IPS-15b (cell line): ENCODE measurements around the gene CCNY.

Experiments used
- H3K27me3 ChIP-seq: one replicate; pipeline ENCODE4 v1.6.1; 2013; ENCODE audit warnings: low read length; ENCODE audit not compliant: control insufficient read depth, insufficient read depth
- H3K36me3 ChIP-seq: one replicate; pipeline ENCODE4 v1.6.1; 2013; ENCODE audit warnings: low read length; ENCODE audit not compliant: control insufficient read depth, insufficient read depth
- H3K4me1 ChIP-seq: one replicate; pipeline ENCODE4 v1.6.1; 2013; ENCODE audit warnings: mild to moderate bottlenecking, low read length; ENCODE audit not compliant: control insufficient read depth, insufficient read depth
- H3K4me3 ChIP-seq: one replicate; pipeline ENCODE4 v1.5.1; 2013; ENCODE audit warnings: low read depth, low read length
- H3K9ac ChIP-seq: one replicate; pipeline ENCODE4 v1.6.1; 2013; ENCODE audit warnings: low read depth, mild to moderate bottlenecking, low read length
- H3K9me3 ChIP-seq: one replicate; pipeline ENCODE4 v1.6.1; 2013; ENCODE audit warnings: mild to moderate bottlenecking, low read length; ENCODE audit not compliant: control insufficient read depth, insufficient read depth

CCNY gene

GRCh38 chr10:35540296-35541164 lies 204.2 kb downstream of the CCNY start:
- Histone ChIP-seq H3K36me3 (peaks cover 3% of the 10 kb centered on the region), H3K9me3 (no peaks in the 10 kb centered on the region), H3K4me1 (peaks cover 2% of the 10 kb centered on the region), H3K4me3 (no peak overlapping the region), H3K9ac (no peak overlapping the region), H3K27me3 (no peaks in the 10 kb centered on the region)

DNA sequence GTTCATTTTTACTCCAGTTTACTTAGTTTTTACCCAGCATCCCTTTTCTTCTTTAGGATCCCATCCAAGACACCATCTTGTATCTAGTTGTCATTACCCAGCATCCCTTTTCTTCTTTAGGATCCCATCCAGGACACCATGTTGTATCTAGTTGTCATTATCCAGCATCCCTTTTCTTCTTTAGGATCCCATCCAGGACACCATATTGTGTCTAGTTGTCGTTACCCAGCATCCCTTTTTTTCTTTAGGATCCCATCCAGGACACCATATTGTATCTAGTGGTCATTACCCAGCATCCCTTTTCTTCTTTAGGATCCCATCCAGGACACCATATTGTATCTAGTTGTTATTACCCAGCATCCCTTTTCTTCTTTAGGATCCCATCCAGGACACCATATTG lies 205.4 kb downstream of the CCNY start:
- Histone ChIP-seq H3K4me1 (peaks cover 2% of the 10 kb centered on the region), H3K9ac (no peak overlapping the region), H3K27me3 (no peaks in the 10 kb centered on the region), H3K36me3 (peaks cover 3% of the 10 kb centered on the region), H3K4me3 (no peak overlapping the region), H3K9me3 (no peaks in the 10 kb centered on the region)

DNA sequence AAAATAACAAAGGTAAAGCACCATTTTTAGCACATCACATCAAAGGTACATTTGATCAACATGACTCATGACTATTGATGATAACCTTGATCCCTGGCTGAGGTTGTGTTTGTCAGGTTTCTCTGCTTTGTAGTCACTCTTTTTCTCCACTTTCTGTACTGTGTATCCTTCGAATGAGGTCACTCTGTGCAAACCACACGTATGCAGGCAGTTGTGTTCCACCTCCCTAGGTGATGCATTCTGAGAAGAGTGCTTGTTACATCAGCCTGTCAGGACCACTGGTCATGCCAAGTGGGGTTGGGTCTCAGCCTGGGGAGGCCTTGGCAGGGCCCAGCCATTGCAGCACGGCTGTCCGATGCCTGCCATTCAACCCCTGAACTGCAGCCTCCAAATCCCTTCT lies 206.0 kb downstream of the CCNY start:
- Histone ChIP-seq H3K9me3 (no peaks in the 10 kb centered on the region), H3K4me3 (no peak overlapping the region), H3K27me3 (no peaks in the 10 kb centered on the region), H3K4me1 (peaks cover 2% of the 10 kb centered on the region), H3K9ac (no peak overlapping the region), H3K36me3 (peaks cover 3% of the 10 kb centered on the region)

GRCh38 chr10:35545079-35545657 lies 208.9 kb downstream of the CCNY start:
- Histone ChIP-seq H3K27me3 (no peaks in the 10 kb centered on the region), H3K36me3 (peaks cover 3% of the 10 kb centered on the region), H3K4me3 (no peak overlapping the region), H3K4me1 (no peaks in the 10 kb centered on the region), H3K9ac (no peak overlapping the region), H3K9me3 (no peaks in the 10 kb centered on the region)

DNA sequence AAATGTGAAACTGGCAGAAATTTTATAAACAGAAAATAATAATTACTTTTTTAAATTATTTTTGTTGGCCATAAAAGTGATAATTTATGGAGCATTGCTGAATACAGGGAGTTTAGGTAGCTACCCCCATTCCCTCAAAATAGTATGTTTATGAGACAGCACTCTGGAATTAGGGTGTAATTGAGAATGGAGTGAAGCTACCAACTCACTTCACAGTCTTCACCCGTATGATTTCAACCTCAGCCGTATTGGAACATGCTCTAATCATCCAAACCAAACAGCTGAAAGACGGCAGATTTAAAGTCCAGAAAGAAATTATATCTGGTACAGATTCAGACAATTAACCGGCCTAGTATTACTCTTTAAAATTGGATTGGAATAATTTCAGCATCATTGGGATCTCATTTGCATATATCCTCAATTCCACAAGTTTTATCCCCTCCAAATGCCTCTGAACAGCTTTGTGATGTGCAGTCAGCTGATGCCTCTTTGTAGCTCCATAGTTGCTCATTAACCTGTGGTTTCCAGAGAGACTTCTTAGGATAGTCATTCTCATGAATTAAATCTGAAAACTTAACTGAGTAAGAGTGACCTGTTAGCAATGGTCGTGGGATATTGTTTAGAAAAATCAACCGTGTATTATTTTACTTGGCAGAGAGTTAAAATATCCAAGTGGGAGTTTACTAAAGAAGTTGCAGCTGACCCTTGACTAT lies 209.7 kb downstream of the CCNY start:
- Histone ChIP-seq H3K27me3 (no peaks in the 10 kb centered on the region), H3K9me3 (no peaks in the 10 kb centered on the region), H3K9ac (no peak overlapping the region), H3K4me1 (no peaks in the 10 kb centered on the region), H3K4me3 (no peak overlapping the region), H3K36me3 (peaks cover 3% of the 10 kb centered on the region)

DNA sequence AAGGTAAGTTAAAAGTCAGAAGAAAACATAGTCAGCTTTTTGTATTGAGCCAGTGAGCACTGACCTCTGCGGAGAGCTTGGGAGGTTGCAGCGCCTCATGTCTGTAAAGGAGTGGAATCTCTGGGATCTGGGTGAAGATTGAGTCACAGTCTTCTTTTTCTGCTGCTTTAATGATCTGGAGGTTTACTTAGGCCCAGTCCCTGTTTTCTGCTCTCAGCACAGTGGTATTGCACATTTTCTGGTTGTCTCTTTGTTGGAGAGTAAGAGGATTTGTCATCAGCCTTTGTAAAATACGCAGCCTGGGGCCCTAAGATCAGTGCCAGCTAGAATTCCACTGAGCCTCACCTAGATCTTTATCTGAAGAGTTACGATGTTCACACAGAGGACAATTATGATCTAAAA lies 210.5 kb downstream of the CCNY start:
- Histone ChIP-seq H3K9me3 (no peaks in the 10 kb centered on the region), H3K36me3 (peaks cover 3% of the 10 kb centered on the region), H3K9ac (no peak overlapping the region), H3K27me3 (no peaks in the 10 kb centered on the region), H3K4me3 (no peak overlapping the region), H3K4me1 (no peaks in the 10 kb centered on the region)

DNA sequence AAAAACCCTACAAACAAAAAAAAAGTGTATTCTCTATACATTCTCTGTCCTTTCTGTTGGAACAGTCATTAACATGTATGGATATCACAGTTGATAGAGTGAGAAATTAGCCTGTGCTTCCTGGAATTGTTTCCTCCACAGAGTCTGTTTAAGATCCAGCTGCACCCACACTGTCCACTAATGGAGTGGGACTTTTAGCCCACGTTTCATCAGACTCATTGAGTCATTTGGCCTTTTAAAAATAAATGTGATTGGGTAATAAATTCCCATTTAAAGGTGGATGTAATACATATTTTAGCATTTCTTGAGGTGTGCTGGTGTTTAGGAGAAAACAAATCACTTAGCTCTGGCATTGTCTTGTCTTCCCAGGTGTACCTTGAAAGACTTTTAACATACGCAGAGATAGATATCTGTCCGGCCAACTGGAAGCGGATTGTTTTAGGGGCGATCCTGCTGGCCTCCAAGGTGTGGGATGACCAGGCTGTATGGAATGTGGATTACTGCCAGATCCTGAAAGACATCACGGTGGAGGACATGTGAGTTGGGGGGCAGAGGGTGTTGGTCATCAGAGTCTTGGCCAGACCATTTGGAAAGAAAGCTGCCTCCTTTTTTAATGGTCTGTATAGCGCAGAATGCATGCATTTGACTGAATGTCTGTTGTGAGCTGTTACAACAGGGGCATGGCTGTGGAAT lies 216.5 kb downstream of the CCNY start:
- Histone ChIP-seq H3K9ac (no peak overlapping the region), H3K36me3 (no peaks in the 10 kb centered on the region), H3K27me3 (no peaks in the 10 kb centered on the region), H3K4me1 (no peaks in the 10 kb centered on the region), H3K4me3 (no peak overlapping the region), H3K9me3 (no peaks in the 10 kb centered on the region)

DNA sequence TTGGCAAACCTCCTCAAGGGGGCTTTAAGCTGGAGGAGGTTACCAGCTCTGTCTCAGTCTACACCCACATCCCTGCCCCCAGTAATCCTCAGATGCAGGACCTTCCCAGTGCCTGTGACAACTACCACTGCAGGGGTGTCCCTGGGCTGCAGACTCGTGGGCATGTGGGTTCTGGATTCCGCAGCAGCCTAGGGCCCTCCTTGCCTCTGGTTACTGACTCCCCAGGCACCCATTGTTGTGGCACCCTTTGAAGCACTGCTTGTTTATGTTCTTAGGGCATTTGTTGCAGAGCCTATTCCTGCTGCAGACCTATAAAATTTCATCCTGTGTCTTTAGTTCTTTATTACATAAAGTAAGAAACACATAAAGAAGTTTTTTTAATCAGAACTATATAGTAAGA lies 217.7 kb downstream of the CCNY start:
- no peaks in the 10 kb centered on the region for H3K36me3 ChIP-seq
- H3K4me3 ChIP-seq = no peak overlapping the region
- no peaks in the 10 kb centered on the region for H3K4me1 ChIP-seq
- no peaks in the 10 kb centered on the region for H3K9me3 ChIP-seq
- no peak overlapping the region for H3K9ac ChIP-seq
- H3K27me3 ChIP-seq = no peaks in the 10 kb centered on the region

DNA sequence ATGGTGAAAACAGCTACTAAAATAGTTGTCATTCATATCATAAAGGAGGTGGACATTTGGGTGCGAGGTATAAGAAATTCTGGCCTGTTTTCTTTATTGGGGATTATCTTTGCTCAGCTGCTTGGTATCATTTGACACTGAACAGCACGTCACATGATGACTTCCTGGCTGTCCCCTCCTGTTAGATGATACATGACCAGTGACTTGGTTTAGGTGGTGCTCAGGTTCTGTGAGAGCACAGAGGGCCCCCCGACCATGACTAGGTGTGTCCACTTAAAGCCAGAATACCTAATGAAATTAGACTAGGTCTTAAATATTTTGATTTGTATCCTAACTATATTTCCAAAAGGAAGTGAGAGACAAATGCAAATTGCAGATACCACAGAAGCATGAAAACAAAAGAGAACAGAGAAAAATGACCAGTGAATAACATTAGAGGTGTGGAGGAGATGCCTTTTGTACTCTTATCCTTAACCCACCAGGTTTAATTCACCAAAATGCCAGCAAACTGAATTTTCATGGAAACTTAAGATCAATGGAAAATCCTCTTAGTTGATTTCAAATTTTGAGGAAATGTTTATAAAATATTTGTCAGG lies 218.2 kb downstream of the CCNY start:
- Histone ChIP-seq H3K4me3 (no peak overlapping the region), H3K27me3 (no peaks in the 10 kb centered on the region), H3K36me3 (no peaks in the 10 kb centered on the region), H3K9ac (no peak overlapping the region), H3K9me3 (no peaks in the 10 kb centered on the region), H3K4me1 (no peaks in the 10 kb centered on the region)

DNA sequence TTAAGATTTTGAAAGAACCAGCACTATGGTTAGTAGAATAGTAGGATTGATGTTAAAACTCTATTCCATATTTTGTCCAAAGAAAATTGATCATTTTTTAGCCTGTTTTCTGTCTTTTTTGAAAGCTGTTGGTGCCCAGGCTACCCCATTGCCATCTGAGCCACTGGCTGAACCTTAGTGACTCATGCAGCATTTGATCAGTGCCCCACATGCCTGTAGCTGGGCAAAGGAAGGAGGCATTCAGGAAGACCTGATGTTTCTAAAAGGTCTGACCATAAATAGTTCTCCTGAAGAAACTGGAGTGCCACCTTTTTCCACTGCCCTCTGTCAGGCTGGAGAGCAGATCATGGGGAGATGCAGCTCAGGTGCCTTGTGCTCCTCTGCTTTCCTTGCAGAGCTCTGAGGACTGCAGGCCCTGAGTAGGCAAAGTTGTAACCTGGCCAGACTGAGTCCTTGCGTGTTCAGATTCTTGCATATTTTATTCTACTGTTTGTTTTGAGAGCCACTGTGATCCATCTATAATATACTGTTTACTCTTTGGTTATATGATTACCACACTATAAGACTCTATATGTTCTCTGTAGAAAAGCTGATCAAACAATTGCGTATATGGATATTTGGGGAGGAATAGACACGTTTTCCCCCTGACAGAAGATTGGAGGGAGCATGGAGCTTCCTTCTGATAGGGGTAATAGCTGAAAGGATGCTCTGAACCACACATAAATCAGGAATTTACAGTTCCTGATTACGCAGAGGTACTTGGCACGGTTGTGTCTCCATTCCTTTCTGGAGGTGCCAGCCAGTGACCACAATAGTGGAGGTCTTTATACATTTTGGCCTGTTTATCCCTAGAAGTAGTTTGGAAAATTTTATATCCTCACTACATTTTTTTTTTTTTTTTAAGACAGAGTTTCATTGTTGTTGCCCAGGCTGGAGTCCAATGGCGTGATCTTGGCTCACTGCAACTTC lies 219.9 kb downstream of the CCNY start:
- H3K27me3 ChIP-seq = no peaks in the 10 kb centered on the region
- H3K9me3 ChIP-seq = no peaks in the 10 kb centered on the region
- H3K4me1 ChIP-seq = no peaks in the 10 kb centered on the region
- H3K9ac ChIP-seq = no peak overlapping the region
- no peaks in the 10 kb centered on the region for H3K36me3 ChIP-seq
- H3K4me3 ChIP-seq = no peak overlapping the region
